GM12891 (cell line): Measurements from ENCODE around the gene ACP4.
"Not testable (repeated sequence)": the region's sequence is repeated elsewhere in the genome, so short reads cannot be mapped to it uniquely, and the experiment has no call there.

Source experiments
- POLR2A ChIP-seq: IDR thresholded peaks from 2 replicates; pipeline ENCODE4 v1.6.1; 2011; ENCODE audit warnings: low read depth, low read length, control low read depth
- POLR2AphosphoS5 ChIP-seq: IDR thresholded peaks from 2 replicates; pipeline ENCODE4 v1.6.1; 2011; ENCODE audit warnings: low read depth, low read length, control low read depth
- SPI1 ChIP-seq: IDR thresholded peaks from 2 replicates; pipeline ENCODE4 v1.6.1; 2011; ENCODE audit warnings: low read depth, low read length, control low read depth
- TAF1 ChIP-seq: IDR thresholded peaks from 2 replicates; pipeline ENCODE4 v1.6.1; 2011; ENCODE audit warnings: low read depth, low read length, control low read depth

- TF ChIP-seq POLR2AphosphoS5, TAF1, POLR2A, SPI1: not testable (repeated sequence)
These were observed 32.6 kb upstream of the ACP4 start for GRCh38 chr19:50757624-50758023.
